Activated T-helper 2 cell treated with anti-CD3 and anti-CD28 coated beads, Interferon-gamma antibody, Interleukin-2, Interleukin-4, amounts not matched to agents 10 μg/mL and 5 μg/mL and 100 μg/mL, durations not matched to agents 14 hours and 24 hours and 36 hours (primary cell): ENCODE results near the gene RRAS2. TPM values are rescaled to one million over a fixed set of nuclear protein-coding genes. Genes with fewer than 3 reads are reported as not detected.

Source experiments
- DNase-seq: peaks from one replicate; pipeline ENCODE4 v3.0.0; 2021; ENCODE audit warnings: low spot score
- H3K27ac Mint-ChIP-seq: one replicate; pipeline ENCODE4 v1.8.0; 2021; ENCODE audit warnings: mixed read lengths
- H3K27me3 Mint-ChIP-seq: one replicate; pipeline ENCODE4 v1.8.0; 2021; ENCODE audit warnings: low read depth, mixed read lengths
- H3K36me3 Mint-ChIP-seq: one replicate; pipeline ENCODE4 v1.8.0; 2021; ENCODE audit warnings: low read depth, mixed read lengths
- H3K4me1 Mint-ChIP-seq: one replicate; pipeline ENCODE4 v1.8.0; 2021; ENCODE audit warnings: low read depth, mixed read lengths
- H3K4me3 Mint-ChIP-seq: one replicate; pipeline ENCODE4 v1.8.0; 2021; ENCODE audit warnings: low read depth, mild to moderate bottlenecking, moderate library complexity, mixed read lengths
- H3K9me3 Mint-ChIP-seq: one replicate; pipeline ENCODE4 v1.8.0; 2021; ENCODE audit warnings: mixed read lengths
- intact Hi-C: fragments of 100-400 bp; cut with micrococcal nuclease; formaldehyde crosslinking; loops from one replicate; pipeline ENCODE4 v1.15.1; 2023
- total RNA-seq: library from RNA; stranded (reverse); gene quantifications from 2 replicates; pipeline ENCODE4 v1.2.3, GENCODE V29; 2022

The RRAS2 gene
- total RNA-seq, 1 donor from 2014 or later, result 65.2 TPM

DNA sequence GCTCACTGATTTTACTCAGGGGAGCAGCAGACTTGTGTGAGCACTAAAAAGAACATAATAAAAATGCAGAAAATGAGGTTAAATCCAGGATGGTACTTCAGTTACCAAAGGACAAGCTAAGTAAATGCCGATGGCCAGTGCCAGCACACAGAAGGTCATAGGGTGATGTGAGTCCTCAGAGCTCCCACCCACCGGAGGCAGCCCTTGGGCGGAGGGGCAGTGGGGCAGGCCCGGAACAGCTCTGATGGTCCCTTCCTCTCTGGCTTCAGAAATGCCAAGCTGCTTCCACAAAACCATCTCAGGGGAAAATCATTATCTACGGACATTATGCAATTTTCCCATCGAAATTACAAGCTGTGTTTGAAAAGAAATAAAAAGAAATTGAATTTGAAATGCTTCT is 124.5 kb downstream of the RRAS2 start:
- Mint-ChIP-seq H3K4me3 (no peak overlapping the region), H3K27ac (no peak overlapping the region), H3K36me3 (no peaks in the 10 kb centered on the region), H3K27me3 (peaks cover 25% of the 10 kb centered on the region), H3K9me3 (no peaks in the 10 kb centered on the region), H3K4me1 (no peaks in the 10 kb centered on the region)
- no peak for DNase-seq
- intact Hi-C loops, result no loop called here

DNA sequence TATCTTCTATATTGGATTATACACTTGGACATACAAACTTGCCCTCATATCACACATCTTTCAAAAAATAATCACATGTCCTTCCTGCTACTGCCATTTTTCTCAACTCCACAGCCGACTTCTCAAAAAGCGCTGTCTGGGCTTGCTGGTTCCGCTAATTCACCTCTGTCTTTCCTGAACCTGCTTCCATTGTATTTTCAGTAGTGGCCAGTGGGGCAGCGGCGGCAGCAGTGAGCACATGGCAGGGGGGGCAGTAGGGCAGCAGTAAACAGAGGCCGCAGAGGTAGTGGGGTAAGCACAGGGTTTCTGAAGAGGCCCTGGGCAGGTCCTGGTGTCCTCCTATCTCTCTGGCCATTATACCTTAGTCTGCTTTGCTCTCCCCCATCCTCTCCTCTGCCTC is 126.3 kb downstream of the RRAS2 start:
- peaks cover 22% of the 10 kb centered on the region for H3K27me3 Mint-ChIP-seq
- no peak overlapping the region for H3K4me3 Mint-ChIP-seq
- no peak for DNase-seq
- no peak overlapping the region for H3K27ac Mint-ChIP-seq
- H3K4me1 Mint-ChIP-seq, result no peaks in the 10 kb centered on the region
- no peaks in the 10 kb centered on the region for H3K9me3 Mint-ChIP-seq
- no peaks in the 10 kb centered on the region for H3K36me3 Mint-ChIP-seq
- intact Hi-C loops, result no loop called here

DNA sequence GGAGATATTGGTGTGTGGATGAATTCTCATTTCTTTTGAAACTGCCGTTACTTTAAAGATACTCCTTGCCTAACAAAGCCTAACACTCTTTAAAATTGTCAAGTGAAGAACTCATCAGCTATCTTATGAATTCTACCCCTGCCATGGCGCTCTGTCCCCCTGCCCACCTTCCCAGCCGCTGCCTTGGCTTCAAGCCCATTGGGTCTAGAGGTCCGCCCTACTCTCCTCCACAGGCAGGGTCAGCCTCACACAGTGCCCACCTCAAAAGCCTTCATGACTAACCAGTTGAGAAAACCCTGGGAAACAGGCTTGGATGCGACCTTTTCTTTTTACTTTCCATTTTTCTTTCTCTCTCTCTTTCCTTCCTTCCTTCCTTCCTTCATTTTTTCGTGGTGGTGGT is 128.6 kb downstream of the RRAS2 start:
- Mint-ChIP-seq H3K9me3 (peaks cover 3% of the 10 kb centered on the region), H3K27ac (no peak overlapping the region), H3K4me1 (no peaks in the 10 kb centered on the region), H3K4me3 (no peak overlapping the region), H3K36me3 (no peaks in the 10 kb centered on the region), H3K27me3 (peaks cover 10% of the 10 kb centered on the region)
- DNase-seq, result no peak
- intact Hi-C loops, result no loop called here

DNA sequence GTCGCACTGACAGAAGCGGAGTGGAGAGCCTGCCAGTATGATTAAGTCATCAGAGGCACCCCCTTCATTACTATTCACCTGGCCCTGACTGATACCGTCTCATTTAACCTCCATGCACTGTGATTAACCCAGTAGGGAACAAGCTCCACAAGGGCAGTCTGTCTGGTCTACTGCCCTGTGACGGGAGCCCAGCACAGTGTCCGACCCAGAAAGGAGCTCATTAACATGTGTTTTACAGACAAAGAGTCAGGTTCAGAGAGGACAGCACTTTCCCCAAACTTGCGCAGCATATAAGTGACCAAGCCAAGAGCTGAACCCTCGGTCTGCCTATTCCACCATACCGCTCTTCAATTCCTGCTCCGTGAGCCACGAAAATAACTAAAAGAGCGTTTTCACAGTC is 129.5 kb downstream of the RRAS2 start:
- Mint-ChIP-seq H3K9me3 (peaks cover 3% of the 10 kb centered on the region), H3K4me3 (no peak overlapping the region), H3K27ac (no peak overlapping the region), H3K27me3 (peaks cover 8% of the 10 kb centered on the region), H3K4me1 (peaks cover 3% of the 10 kb centered on the region), H3K36me3 (no peaks in the 10 kb centered on the region)
- no peak for DNase-seq
- intact Hi-C loops, result no loop called here

DNA sequence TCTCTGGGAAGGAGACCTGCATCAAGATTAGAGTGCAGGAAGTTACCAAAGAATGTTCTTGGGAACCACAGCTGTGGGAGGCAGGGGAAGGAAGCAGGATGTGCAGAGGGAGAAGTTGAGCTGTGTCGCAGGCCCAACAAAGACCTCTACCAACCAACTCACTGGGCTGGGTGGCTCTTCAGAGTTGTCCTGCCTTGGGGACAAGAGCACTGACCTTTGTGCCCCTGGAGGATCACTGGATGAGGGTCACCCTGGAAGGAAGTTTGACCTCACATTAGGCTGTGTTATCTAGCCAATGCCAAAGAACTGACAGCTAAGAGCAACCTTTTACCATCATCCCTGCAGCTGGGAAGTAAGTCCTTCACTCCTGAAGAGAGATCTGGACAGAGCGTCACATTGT is 130.6 kb downstream of the RRAS2 start:
- Mint-ChIP-seq H3K4me3 (no peak overlapping the region), H3K27ac (no peak overlapping the region), H3K4me1 (peaks cover 7% of the 10 kb centered on the region), H3K36me3 (no peaks in the 10 kb centered on the region), H3K27me3 (peaks cover 8% of the 10 kb centered on the region), H3K9me3 (peaks cover 3% of the 10 kb centered on the region)
- intact Hi-C loops, result no loop called here
- no peak for DNase-seq

Other genes starting within 250 kb of the RRAS2 start
- gene COPB1, start 140.6 kb upstream of the RRAS2 start, total RNA-seq, result 103 and 105 TPM in 2 replicates
- gene PSMA1, start 161.2 kb upstream of the RRAS2 start, total RNA-seq, result 319 and 329 TPM in 2 replicates